COLO829 (cell line): Measurements from ENCODE around the gene LATS2.
A peak's percentile ranks its signal among the peaks of the same experiment; 100 is the strongest.
"Not testable (repeated sequence)": the region's sequence is repeated elsewhere in the genome, so short reads cannot be mapped to it uniquely, and the experiment has no call there.

Experiments
- DNase-seq: peaks from one replicate; pipeline ENCODE4 v3.0.0; 2012; ENCODE audit warnings: low spot score

Gene LATS2

GRCh38 chr13:21075379-21076249, 14.2 kb upstream of the LATS2 start:
- DNase-seq = no peak

GRCh38 chr13:21075011-21075378, 13.6 kb upstream of the LATS2 start:
- no peak for DNase-seq

GRCh38 chr13:21074546-21074945, 13.2 kb upstream of the LATS2 start:
- DNase-seq = no peak

GRCh38 chr13:21071924-21072323, 10.5 kb upstream of the LATS2 start:
- no peak for DNase-seq

GRCh38 chr13:21071015-21071414, 9.6 kb upstream of the LATS2 start:
- DNase-seq = no peak

GRCh38 chr13:21069561-21070004, 8.2 kb upstream of the LATS2 start:
- peak; percentile 68 for DNase-seq

GRCh38 chr13:21067848-21068247, 6.5 kb upstream of the LATS2 start:
- DNase-seq = no peak

- no peak for DNase-seq
Measured at GRCh38 chr13:21066946-21067345, 5.6 kb upstream of the LATS2 start.

GRCh38 chr13:21065686-21066085, 4.3 kb upstream of the LATS2 start:
- DNase-seq = no peak

GRCh38 chr13:21063031-21063430, 1.6 kb upstream of the LATS2 start:
- no peak for DNase-seq

- no peak for DNase-seq
Measured at GRCh38 chr13:21060338-21061028, 903 bp downstream of the LATS2 start.

- no peak for DNase-seq
Measured at GRCh38 chr13:21059641-21060337, 1.6 kb downstream of the LATS2 start.

- DNase-seq = peak; percentile 63
Measured at GRCh38 chr13:21058361-21058760, 3.0 kb downstream of the LATS2 start.

GRCh38 chr13:21055511-21056045, 5.8 kb downstream of the LATS2 start:
- no peak for DNase-seq

- DNase-seq = no peak
Measured at GRCh38 chr13:21055016-21055415, 6.4 kb downstream of the LATS2 start.

- no peak for DNase-seq
Measured at GRCh38 chr13:21054313-21054712, 7.1 kb downstream of the LATS2 start.

- no peak for DNase-seq
Measured at GRCh38 chr13:21053231-21053630, 8.2 kb downstream of the LATS2 start.

GRCh38 chr13:21051675-21052074, 9.7 kb downstream of the LATS2 start:
- DNase-seq = no peak

- no peak for DNase-seq
Measured at GRCh38 chr13:21050288-21051197, 10.8 kb downstream of the LATS2 start.

GRCh38 chr13:21049731-21050130, 11.7 kb downstream of the LATS2 start:
- DNase-seq = not testable (repeated sequence)

GRCh38 chr13:21048901-21049698, 12.3 kb downstream of the LATS2 start:
- no peak for DNase-seq
